HG03097 (cell line): ENCODE data around the gene SCGN.

Experiments
- ATAC-seq: cut with Tn5 transposase; IDR thresholded peaks from one replicate; pipeline ENCODE4 v1.9.1; 2021; ENCODE audit not compliant: unreplicated experiment, low FRiP score

SCGN gene

GRCh38 chr6:25639653-25640052 is 12.4 kb upstream of the SCGN start:
- no peak for ATAC-seq

- ATAC-seq, result no peak
Measured at GRCh38 chr6:25640446-25640845, 11.6 kb upstream of the SCGN start.

DNA sequence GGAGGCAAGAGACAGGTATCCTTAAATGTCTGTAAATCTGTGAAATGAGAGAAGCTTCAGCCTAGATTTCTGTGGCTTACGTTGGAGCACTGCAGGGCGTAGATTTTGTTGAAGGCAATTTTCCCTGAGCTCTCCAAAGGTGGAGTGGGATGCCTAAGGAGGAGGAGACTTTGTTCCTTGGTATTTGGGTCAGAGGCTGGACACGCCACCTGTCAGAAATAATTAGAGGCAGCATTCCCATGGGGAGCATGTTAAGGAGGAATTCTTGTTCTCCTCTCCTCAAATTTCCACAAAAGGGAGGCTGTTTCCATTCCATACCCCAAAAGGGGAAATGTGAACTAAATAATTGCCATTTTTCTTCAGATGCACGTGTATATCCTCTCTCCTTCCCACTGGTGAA is 11.1 kb upstream of the SCGN start:
- ATAC-seq, result no peak

GRCh38 chr6:25641377-25641776 is 10.6 kb upstream of the SCGN start:
- ATAC-seq, result no peak

- ATAC-seq, result no peak
Measured at GRCh38 chr6:25641940-25642666, 9.9 kb upstream of the SCGN start.

- ATAC-seq, result no peak
Measured at GRCh38 chr6:25642667-25643328, 9.2 kb upstream of the SCGN start.

GRCh38 chr6:25645916-25646315 is 6.1 kb upstream of the SCGN start:
- ATAC-seq, result no peak

DNA sequence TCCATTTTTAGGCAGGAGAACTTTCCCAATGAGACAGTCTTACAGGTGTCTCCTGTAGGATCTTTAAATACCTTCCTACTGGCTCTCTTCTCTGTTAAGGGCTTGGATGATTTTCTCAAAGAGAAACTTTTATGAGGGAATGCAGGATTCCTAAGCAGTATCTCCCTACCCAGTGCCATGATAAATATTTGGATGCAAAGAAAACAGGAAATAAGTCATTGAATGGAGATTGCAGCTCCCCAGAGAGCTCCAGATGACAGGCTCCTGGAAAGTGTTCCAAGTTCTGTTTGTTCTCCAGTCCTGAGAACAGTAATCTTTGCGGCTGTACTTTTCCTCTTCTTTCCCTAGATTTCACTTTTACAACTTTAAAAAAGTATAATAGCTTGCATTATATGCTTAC is 2.4 kb upstream of the SCGN start:
- no peak for ATAC-seq

- ATAC-seq, result no peak
Measured at GRCh38 chr6:25655723-25656122, 3.7 kb downstream of the SCGN start.

DNA sequence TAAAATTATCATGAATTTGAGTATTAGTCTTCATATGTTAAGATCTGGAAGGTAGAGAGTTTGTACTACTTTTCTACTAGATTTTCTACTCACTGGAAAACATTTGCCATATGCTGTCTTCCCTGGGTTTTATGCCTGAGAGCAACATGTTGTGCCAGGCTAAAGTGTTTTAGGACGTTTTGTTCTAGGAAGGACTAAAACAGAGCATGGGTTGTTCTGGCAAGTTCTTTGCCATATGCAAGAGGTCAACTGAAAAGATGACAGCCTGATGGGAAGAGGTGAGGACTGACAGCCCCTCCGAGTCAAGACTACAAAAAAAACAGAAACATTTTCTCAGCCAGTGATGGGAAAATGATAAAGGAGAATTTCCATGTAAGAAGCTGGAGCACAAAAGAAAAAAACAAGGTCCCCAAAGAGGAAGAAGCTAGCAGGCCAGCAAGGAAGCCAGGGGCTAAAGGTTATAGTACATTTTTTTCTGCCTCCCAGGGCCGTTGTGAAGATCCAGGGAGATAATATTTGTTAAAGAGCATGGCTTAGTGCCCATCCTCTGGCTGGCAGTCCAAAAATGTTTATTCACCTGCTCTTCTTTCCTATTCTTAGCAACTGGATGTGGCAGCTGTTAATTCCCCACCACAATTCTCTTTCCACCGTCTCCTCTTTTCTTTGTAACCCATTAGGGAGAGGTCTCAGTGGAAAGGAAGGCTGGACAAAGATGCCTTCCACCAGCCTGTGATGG is 7.8 kb downstream of the SCGN start:
- ATAC-seq, result no peak

- ATAC-seq, result no peak
Measured at GRCh38 chr6:25660512-25660911, 8.5 kb downstream of the SCGN start.

DNA sequence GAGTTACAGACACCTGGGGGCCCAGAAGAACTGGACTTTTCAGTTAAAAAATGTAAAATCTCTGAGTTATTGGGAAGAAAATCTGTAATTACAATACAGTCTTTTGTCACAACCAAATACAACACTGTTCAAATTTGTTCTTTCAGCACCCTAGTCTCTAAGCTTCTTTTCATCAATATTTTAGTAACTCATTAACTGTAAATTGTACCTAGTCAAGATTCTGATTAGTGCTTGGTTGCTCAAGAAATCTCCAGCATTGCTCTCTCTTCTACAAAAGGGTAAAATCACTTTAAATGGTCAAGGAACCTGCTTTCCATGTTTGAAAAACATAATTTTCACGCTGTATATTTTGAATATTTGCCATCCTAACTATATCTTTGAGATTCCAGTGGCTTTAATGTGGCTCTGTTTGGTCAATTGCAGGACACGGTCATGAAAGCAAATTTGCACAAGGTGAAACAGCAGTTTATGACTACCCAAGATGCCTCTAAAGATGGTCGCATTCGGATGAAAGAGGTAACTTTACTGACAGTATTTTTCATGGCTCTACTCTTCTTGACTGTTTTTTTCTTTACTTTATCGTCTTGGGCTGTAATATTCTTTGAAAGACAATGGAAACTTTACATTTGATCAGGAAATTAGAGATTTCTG is 9.2 kb downstream of the SCGN start:
- ATAC-seq, result no peak

DNA sequence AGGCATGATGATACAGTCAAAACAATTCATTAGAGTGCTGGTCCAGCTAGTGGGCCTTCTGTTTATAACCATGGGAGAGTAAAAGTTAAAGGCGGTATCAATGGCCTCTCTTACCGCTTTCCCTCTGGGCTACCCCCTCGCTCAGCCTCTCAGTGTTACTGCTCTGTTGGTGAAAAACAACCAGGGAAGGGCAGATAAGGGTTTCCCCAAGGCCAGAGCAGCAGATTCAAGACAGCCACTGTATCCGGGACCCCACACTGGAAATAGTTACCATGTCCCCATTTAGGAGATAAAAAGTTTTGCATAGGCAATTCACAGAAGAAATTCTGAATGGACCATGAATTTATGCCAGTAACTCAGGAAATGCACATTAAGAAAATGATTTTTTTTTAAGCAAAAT is 13.4 kb downstream of the SCGN start:
- no peak for ATAC-seq

- no peak for ATAC-seq
Measured at GRCh38 chr6:25669413-25669812, 17.4 kb downstream of the SCGN start.

- no peak for ATAC-seq
Measured at GRCh38 chr6:25670208-25670607, 18.2 kb downstream of the SCGN start.

GRCh38 chr6:25670793-25671513 is 18.9 kb downstream of the SCGN start:
- ATAC-seq, result no peak

DNA sequence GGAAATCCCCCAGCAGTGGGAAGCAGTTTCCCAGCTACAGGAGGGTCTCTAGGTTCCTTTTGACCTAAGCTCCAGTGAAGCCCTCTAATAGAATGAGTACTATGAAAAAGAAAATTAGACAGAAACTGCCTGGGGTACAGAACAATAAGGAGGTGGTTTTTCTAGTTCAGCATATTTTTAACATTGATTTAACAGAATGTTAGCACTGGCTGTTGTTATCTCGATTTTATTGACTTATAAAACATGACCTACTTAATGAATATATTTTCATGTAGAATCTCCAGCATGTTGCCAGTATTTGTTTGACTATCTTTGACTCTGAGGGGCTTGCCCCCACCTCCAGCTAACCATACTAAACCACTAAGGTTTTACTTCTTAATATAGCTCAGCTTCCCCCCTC is 19.6 kb downstream of the SCGN start:
- no peak for ATAC-seq

DNA sequence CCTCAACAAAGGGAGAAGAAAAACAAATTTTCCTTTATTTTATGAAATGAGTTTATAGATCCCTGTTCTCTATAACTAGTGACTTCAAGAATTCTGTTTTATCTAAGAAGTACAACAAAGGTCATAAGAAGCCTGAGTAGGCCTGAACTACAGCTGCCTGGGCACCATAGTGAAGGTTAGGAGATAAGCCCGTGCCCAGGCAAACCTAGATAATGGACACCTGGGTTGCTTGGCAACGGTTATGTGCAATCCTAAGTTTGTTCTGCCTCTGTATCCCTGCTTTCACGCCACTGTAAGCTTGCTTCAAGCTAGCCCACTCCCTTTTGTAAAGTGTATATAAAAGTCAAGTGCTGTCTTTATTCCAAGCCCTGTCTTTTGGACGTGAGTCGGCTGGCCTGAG is 23.2 kb downstream of the SCGN start:
- no peak for ATAC-seq

DNA sequence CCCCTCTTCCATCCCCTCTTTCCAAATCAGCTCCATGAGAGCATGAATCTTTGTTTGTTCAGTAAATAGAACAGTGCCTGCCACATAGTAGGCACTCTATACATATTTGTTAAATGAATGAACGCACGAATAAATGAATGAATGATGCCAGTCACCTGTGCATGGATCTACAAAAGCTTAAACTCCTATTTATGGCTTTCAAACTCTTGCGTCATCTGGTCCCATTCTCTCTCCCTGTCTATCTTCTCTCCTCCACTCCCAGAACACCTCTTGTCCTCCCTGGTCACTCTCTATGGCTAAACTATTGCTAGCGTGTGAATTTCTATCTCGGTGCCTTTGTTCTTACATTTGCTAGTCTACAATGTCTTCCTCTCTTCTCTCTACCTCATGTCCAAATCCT is 24.8 kb downstream of the SCGN start:
- no peak for ATAC-seq

- ATAC-seq, result no peak
Measured at GRCh38 chr6:25681848-25682247, 29.8 kb downstream of the SCGN start.

DNA sequence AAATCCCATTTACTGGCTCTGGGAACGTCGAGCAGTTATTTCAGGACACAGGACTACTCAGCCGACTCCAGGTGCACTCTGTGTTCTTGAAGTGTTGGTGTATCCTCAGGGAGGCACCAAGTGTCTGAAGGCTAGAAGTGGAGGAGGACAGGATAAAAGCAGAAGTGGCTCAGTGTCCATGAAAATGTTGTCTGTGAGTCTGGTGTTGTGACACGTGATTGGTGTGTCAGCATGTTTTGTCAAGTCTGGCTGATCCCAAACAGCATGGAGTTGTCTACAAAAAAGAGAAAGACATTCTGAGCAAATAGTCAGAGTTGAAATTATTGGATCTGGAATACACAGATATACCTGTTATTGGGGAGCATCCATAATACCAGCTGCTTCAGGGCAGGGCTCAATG is 30.3 kb downstream of the SCGN start:
- ATAC-seq, result no peak
